ENCODE measurements around the gene EXD2. TPM values are rescaled to one million over a fixed set of nuclear protein-coding genes. Genes with fewer than 3 reads are reported as not detected.

EXD2 gene
- total and polyA plus RNA-seq, 2 of the 13 experiments (the other 11 are each of a cell fraction or from before 2014, with no cell fraction given): 9.5 to 15.1 TPM

GRCh38 chr14:69191340-69192111, at the start of gene EXD2 (continued):
- TF ChIP-seq, protein P1, sequence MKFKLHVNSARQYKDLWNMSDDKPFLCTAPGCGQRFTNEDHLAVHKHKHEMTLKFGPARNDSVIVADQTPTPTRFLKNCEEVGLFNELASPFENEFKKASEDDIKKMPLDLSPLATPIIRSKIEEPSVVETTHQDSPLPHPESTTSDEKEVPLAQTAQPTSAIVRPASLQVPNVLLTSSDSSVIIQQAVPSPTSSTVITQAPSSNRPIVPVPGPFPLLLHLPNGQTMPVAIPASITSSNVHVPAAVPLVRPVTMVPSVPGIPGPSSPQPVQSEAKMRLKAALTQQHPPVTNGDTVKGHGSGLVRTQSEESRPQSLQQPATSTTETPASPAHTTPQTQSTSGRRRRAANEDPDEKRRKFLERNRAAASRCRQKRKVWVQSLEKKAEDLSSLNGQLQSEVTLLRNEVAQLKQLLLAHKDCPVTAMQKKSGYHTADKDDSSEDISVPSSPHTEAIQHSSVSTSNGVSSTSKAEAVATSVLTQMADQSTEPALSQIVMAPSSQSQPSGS (CRISPR knock-in tag; IDR thresholded peaks at IDR 0.05): peak; percentile 86
- TF ChIP-seq CBFB (CRISPR knock-in tag; IDR thresholded peaks at IDR 0.05) (peak; percentile 99), ZNF768 (CRISPR knock-in tag; IDR thresholded peaks at IDR 0.05) (peak; percentile 59; the same call in 1 of the 2 replicates), THAP9 (CRISPR knock-in tag; IDR thresholded peaks at IDR 0.05; ENCODE audit: borderline replicate concordance) (peak; percentile 92; the same call in 1 of the 2 replicates), KDM2A (CRISPR knock-in tag; IDR thresholded peaks at IDR 0.05; ENCODE audit: borderline replicate concordance, low read depth) (peak; percentile 93), PCBP2 (optimal IDR thresholded peaks at IDR 0.05; ENCODE audit: low read depth, low read length, poor library complexity, severe bottlenecking) (no peak), SIX1 (CRISPR knock-in tag; IDR thresholded peaks at IDR 0.05; ENCODE audit: borderline replicate concordance) (0 out of 2 replicates have a peak, but pooled peaks have one; percentile 10), TOE1 (CRISPR knock-in tag; IDR thresholded peaks at IDR 0.05) (no peak), ZBTB43 (CRISPR knock-in tag; conservative IDR thresholded peaks at IDR 0.05) (no peak), PHF8 (CRISPR knock-in tag; IDR thresholded peaks at IDR 0.05) (peak; percentile 93), ZNF7 (CRISPR knock-in tag; IDR thresholded peaks at IDR 0.05) (peak; percentile 38; the same call in 1 of the 2 replicates), ZSCAN20 (CRISPR knock-in tag; IDR thresholded peaks at IDR 0.05; ENCODE audit: borderline replicate concordance) (peak; percentile 88; the same call in 1 of the 2 replicates), ZSCAN12 (CRISPR knock-in tag; IDR thresholded peaks at IDR 0.05) (peak; percentile 32; the same call in 1 of the 2 replicates), HOXA7 (CRISPR knock-in tag; IDR thresholded peaks at IDR 0.05) (no peak), ZNF629 (CRISPR knock-in tag; conservative IDR thresholded peaks at IDR 0.05) (no peak; the same call in 1 of the 2 replicates), ZNF841 (CRISPR knock-in tag; IDR thresholded peaks at IDR 0.05; ENCODE audit: borderline replicate concordance) (no peak), RAD21 (CRISPR knock-in tag; IDR thresholded peaks at IDR 0.05) (peak; percentile 39; the same call in 1 of the 2 replicates), POLR2AphosphoS2 (IDR thresholded peaks at IDR 0.05; ENCODE audit: low read depth, low read length) (no peak)
- TF ChIP-seq, protein P2, sequence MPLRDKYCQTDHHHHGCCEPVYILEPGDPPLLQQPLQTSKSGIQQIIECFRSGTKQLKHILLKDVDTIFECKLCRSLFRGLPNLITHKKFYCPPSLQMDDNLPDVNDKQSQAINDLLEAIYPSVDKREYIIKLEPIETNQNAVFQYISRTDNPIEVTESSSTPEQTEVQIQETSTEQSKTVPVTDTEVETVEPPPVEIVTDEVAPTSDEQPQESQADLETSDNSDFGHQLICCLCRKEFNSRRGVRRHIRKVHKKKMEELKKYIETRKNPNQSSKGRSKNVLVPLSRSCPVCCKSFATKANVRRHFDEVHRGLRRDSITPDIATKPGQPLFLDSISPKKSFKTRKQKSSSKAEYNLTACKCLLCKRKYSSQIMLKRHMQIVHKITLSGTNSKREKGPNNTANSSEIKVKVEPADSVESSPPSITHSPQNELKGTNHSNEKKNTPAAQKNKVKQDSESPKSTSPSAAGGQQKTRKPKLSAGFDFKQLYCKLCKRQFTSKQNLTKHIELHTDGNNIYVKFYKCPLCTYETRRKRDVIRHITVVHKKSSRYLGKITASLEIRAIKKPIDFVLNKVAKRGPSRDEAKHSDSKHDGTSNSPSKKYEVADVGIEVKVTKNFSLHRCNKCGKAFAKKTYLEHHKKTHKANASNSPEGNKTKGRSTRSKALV (CRISPR knock-in tag; IDR thresholded peaks at IDR 0.05): 0 out of 2 replicates have a peak, but pooled peaks have one; percentile 23
- TF ChIP-seq, protein P3, sequence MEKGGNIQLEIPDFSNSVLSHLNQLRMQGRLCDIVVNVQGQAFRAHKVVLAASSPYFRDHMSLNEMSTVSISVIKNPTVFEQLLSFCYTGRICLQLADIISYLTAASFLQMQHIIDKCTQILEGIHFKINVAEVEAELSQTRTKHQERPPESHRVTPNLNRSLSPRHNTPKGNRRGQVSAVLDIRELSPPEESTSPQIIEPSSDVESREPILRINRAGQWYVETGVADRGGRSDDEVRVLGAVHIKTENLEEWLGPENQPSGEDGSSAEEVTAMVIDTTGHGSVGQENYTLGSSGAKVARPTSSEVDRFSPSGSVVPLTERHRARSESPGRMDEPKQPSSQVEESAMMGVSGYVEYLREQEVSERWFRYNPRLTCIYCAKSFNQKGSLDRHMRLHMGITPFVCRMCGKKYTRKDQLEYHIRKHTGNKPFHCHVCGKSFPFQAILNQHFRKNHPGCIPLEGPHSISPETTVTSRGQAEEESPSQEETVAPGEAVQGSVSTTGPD (CRISPR knock-in tag; IDR thresholded peaks at IDR 0.05): no peak

All from HepG2 (cell line).